ENCODE results near the gene TRMT10B. TPM values are rescaled to one million over a fixed set of nuclear protein-coding genes. Genes with fewer than 3 reads are reported as not detected.

Gene TRMT10B
- total and polyA plus RNA-seq, 2 experiments from 2014 or later: 1.5 to 6.0 TPM

DNA sequence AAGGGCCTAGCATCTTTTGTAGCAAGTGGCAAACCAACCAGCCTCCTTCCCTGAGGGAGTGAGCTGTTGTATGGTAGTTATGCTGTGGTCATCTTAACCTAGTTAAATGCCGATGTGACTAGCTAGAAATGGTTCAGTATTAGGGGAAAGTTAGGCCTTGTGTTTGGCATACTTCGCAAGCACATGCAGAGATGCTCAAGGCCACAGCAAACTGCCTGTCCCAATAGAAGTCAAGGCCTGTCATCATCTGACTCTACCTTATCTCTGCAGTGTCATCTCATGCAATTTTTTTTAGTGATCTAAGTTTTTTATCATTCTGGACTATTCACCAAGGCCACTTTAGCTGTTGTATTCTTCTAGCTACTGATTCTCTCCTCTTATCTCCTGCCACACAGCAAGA, 36.5 kb downstream of the TRMT10B start:
- 87 to 88% methylated on average over 2 of the region's 2 CpGs for WGBS, 2 experiments (ENCODE audit: low coverage in 1 of 2, low lambda C conversion rate in 2 of 2, missing lambda C conversion rate in 2 of 2)
- no peak for DNase-seq
- no peak overlapping the region for H3K4me3 ChIP-seq
- no peaks in the 10 kb centered on the region for H3F3A ChIP-seq (ENCODE audit: insufficient read depth)
- H3K27me3 ChIP-seq (replicated peaks; ENCODE audit: insufficient read depth): no peaks in the 10 kb centered on the region
- no peaks in the 10 kb centered on the region for H3K4me1 ChIP-seq (ENCODE audit: insufficient read depth)
- no peaks in the 10 kb centered on the region for H3K9me3 ChIP-seq (ENCODE audit: low read depth)
- H3K4me2 ChIP-seq (ENCODE audit: unreplicated experiment): no peak overlapping the region
- no peak overlapping the region for H3K27ac ChIP-seq
- no peaks in the 10 kb centered on the region for H4K20me1 ChIP-seq (ENCODE audit: insufficient read depth)
- in situ Hi-C loops (cut with MboI): no loop called here
- TF ChIP-seq EZH2 (IDR thresholded peaks at IDR 0.05; ENCODE audit: insufficient read depth, poor library complexity, severe bottlenecking): no peak
- TF ChIP-seq EZH2phosphoT487 (IDR thresholded peaks at IDR 0.05; ENCODE audit: insufficient read depth, low read depth): no peak
- peaks cover 8% of the 10 kb centered on the region; the same call in 1 of the 2 replicates for H3K79me2 ChIP-seq (ENCODE audit: insufficient read depth)
- no peaks in the 10 kb centered on the region for H3K9me2 ChIP-seq (ENCODE audit: insufficient read depth)
- H2AFZ ChIP-seq: no peak overlapping the region
- no peaks in the 10 kb centered on the region for H3K36me3 ChIP-seq (ENCODE audit: low read depth)
- H3K9ac ChIP-seq: no peak overlapping the region

DNA sequence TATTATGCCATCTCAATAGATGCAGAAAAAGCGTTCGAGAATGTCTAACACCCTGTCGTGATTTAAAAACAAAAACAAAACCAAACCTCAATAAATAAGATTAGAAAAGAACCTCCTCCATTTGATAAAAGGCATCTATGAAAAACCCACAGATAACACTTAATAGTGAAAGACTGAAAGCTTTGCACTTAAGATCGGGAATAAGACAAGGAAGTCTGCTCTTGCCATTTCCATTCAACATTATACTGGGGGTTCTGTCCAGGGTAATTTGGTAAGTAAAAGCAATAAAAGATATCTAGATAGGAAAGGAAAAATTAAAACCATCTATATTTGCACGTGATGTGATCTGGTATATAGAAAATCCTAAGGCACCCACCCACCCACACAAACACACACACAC, 38.5 kb downstream of the TRMT10B start:
- WGBS, 2 experiments (ENCODE audit: low coverage in 1 of 2, low lambda C conversion rate in 2 of 2, missing lambda C conversion rate in 2 of 2): 68 to 73% methylated on average over 5 of the region's 5 CpGs
- Histone ChIP-seq H3F3A (ENCODE audit: insufficient read depth) (no peaks in the 10 kb centered on the region), H3K4me2 (ENCODE audit: unreplicated experiment) (no peak overlapping the region), H3K36me3 (ENCODE audit: low read depth) (no peaks in the 10 kb centered on the region), H3K79me2 (ENCODE audit: insufficient read depth) (no peaks in the 10 kb centered on the region; the same call in 1 of the 2 replicates), H3K27me3 (replicated peaks; ENCODE audit: insufficient read depth) (no peaks in the 10 kb centered on the region), H3K9me3 (ENCODE audit: low read depth) (no peaks in the 10 kb centered on the region), H3K4me1 (ENCODE audit: insufficient read depth) (no peaks in the 10 kb centered on the region), H3K4me3 (no peak overlapping the region), H4K20me1 (ENCODE audit: insufficient read depth) (no peaks in the 10 kb centered on the region), H3K9ac (no peak overlapping the region), H2AFZ (no peak overlapping the region), H3K9me2 (ENCODE audit: insufficient read depth) (no peaks in the 10 kb centered on the region), H3K27ac (no peak overlapping the region)
- no peak for TF ChIP-seq EZH2phosphoT487 (IDR thresholded peaks at IDR 0.05; ENCODE audit: insufficient read depth, low read depth)
- TF ChIP-seq EZH2 (IDR thresholded peaks at IDR 0.05; ENCODE audit: insufficient read depth, poor library complexity, severe bottlenecking): no peak
- DNase-seq: no peak
- in situ Hi-C loops (cut with MboI): no loop called here

DNA sequence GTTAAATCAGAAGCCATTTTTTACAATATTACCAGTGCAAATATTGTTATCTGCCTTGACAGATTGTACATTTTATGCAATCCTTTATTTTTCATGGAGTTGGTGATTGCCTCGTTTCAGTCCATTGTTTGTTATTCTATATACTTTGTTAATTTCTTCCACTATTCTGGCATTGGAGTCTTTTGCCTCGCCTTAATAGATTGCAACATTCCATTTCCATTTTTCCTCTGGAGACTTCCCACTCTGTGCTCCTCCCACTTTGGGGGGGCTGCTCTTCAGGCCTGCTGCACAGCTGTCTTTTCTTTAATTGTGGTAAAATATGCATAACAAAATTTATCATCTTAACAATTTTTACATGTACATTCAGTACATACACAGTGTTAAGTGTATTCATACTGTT, 42.6 kb downstream of the TRMT10B start:
- Histone ChIP-seq H3K9me2 (ENCODE audit: insufficient read depth) (no peaks in the 10 kb centered on the region), H3K4me2 (ENCODE audit: unreplicated experiment) (no peak overlapping the region), H3K9me3 (ENCODE audit: low read depth) (no peaks in the 10 kb centered on the region), H3K27me3 (replicated peaks; ENCODE audit: insufficient read depth) (no peaks in the 10 kb centered on the region), H3F3A (ENCODE audit: insufficient read depth) (no peaks in the 10 kb centered on the region), H2AFZ (no peak overlapping the region), H4K20me1 (ENCODE audit: insufficient read depth) (no peaks in the 10 kb centered on the region), H3K36me3 (ENCODE audit: low read depth) (no peaks in the 10 kb centered on the region), H3K79me2 (ENCODE audit: insufficient read depth) (peaks cover 18% of the 10 kb centered on the region), H3K9ac (no peak overlapping the region), H3K4me3 (no peak overlapping the region), H3K27ac (no peak overlapping the region), H3K4me1 (ENCODE audit: insufficient read depth) (no peaks in the 10 kb centered on the region)
- no peak for DNase-seq
- in situ Hi-C loops (cut with MboI): no loop called here
- WGBS, 2 experiments (ENCODE audit: low coverage in 1 of 2, low lambda C conversion rate in 2 of 2, missing lambda C conversion rate in 2 of 2): 48 to 58% methylated on average over 2 of the region's 2 CpGs
- TF ChIP-seq EZH2 (IDR thresholded peaks at IDR 0.05; ENCODE audit: insufficient read depth, poor library complexity, severe bottlenecking) (no peak), EZH2phosphoT487 (IDR thresholded peaks at IDR 0.05; ENCODE audit: insufficient read depth, low read depth) (no peak)

DNA sequence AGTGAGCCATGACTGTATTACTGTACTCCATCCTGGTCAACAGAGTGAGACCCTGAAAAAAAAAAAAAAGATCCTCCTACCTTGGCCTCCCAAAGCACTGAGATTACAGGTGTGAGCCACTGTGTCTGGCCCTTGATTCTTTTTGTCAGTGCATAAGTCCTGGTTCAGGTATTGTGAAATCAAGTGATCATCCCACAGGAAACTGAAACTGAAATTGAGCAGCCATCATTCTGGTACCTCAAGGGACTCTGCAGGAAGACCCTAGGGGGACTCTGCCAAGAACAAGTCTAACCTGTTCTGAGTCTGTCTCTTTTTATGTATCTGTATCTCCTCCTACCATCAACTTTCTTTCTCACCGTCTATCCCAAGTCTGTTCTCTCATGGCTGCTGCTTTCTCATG, 45.1 kb downstream of the TRMT10B start:
- in situ Hi-C loops (cut with MboI): no loop called here
- TF ChIP-seq EZH2 (IDR thresholded peaks at IDR 0.05; ENCODE audit: insufficient read depth, poor library complexity, severe bottlenecking): no peak
- 87 to 93% methylated on average over 1 of the region's 1 CpG for WGBS, 2 experiments (ENCODE audit: low coverage in 1 of 2, low lambda C conversion rate in 2 of 2, missing lambda C conversion rate in 2 of 2)
- Histone ChIP-seq H3K9ac (no peak overlapping the region), H3K27me3 (replicated peaks; ENCODE audit: insufficient read depth) (no peaks in the 10 kb centered on the region), H4K20me1 (ENCODE audit: insufficient read depth) (peaks cover 15% of the 10 kb centered on the region), H3K36me3 (ENCODE audit: low read depth) (no peaks in the 10 kb centered on the region), H3K27ac (no peak overlapping the region), H3K79me2 (ENCODE audit: insufficient read depth) (peaks cover 43% of the 10 kb centered on the region), H3K4me1 (ENCODE audit: insufficient read depth) (peaks cover 17% of the 10 kb centered on the region), H3K9me2 (ENCODE audit: insufficient read depth) (no peaks in the 10 kb centered on the region), H3K4me3 (no peak overlapping the region), H2AFZ (no peak overlapping the region), H3F3A (ENCODE audit: insufficient read depth) (no peaks in the 10 kb centered on the region), H3K9me3 (ENCODE audit: low read depth) (no peaks in the 10 kb centered on the region), H3K4me2 (ENCODE audit: unreplicated experiment) (no peak overlapping the region)
- no peak for DNase-seq
